OCI-LY3 (cell line): ENCODE data around the gene ATG3.

ENCODE experiments used
- H2AFZ ChIP-seq: fragments of 200-600, 300-600 bp; shearing (Covaris generic); 2 replicates; pipeline ENCODE4 v1.6.0; 2014; ENCODE audit warnings: antibody characterized with exemption, low read depth, low read length
- H3K27ac ChIP-seq: fragments of 200-600, 300-600 bp; sonication (generic); 2 replicates; pipeline ENCODE4 v1.5.1; 2014; ENCODE audit warnings: mild to moderate bottlenecking, low read length, moderate library complexity, mixed read lengths
- H3K27me3 ChIP-seq: fragments of 200-600, 300-600 bp; sonication (generic); 2 replicates; pipeline ENCODE4 v1.6.1; 2014; ENCODE audit warnings: low read depth, low read length, mixed read lengths
- H3K36me3 ChIP-seq: fragments of 200-600, 300-600 bp; sonication (generic); replicated peaks from 2 replicates; pipeline ENCODE3; 2014; ENCODE audit warnings: low read depth, low read length, mixed read lengths
- H3K4me1 ChIP-seq: fragments of 300-600, 200-600 bp; sonication (generic); 2 replicates; pipeline ENCODE4 v1.6.1; 2014; ENCODE audit warnings: low read length, mixed read lengths
- H3K4me2 ChIP-seq: fragments of 200-600, 300-600 bp; sonication (generic); 2 replicates; pipeline ENCODE4 v1.6.1; 2014; ENCODE audit warnings: low read length, mixed read lengths
- H3K4me3 ChIP-seq: fragments of 300-600, 200-600 bp; sonication (generic); 2 replicates; pipeline ENCODE4 v1.5.1; 2014; ENCODE audit warnings: antibody characterized with exemption, mild to moderate bottlenecking, low read length, moderate library complexity
- H3K79me2 ChIP-seq: fragments of 300-600, 200-600 bp; shearing (Covaris generic); 2 replicates; pipeline ENCODE4 v1.6.1; 2014; ENCODE audit warnings: mild to moderate bottlenecking, low read length, mixed read lengths
- H3K9ac ChIP-seq: fragments of 300-600, 200-600 bp; shearing (Covaris generic); 2 replicates; pipeline ENCODE4 v1.6.0; 2014; ENCODE audit warnings: mild to moderate bottlenecking, low read length, moderate library complexity
- H3K9me3 ChIP-seq: fragments of 200-600, 300-600 bp; shearing (Covaris generic); 2 replicates; pipeline ENCODE4 v1.6.1; 2014; ENCODE audit warnings: low read length, mixed read lengths; ENCODE audit not compliant: insufficient read depth
- H4K20me1 ChIP-seq: fragments of 200-600, 300-600 bp; sonication (generic); 2 replicates; pipeline ENCODE4 v1.6.1; 2016; ENCODE audit warnings: low read length, mixed read lengths; ENCODE audit not compliant: insufficient read depth
- CTCF ChIP-seq: fragments of 200-600, 300-600 bp; sonication (generic); IDR thresholded peaks from 2 replicates; pipeline ENCODE4 v1.5.1; 2014; ENCODE audit warnings: antibody characterized with exemption, low read length, low read depth
- EZH2phosphoT487 ChIP-seq: fragments of 200-600 bp; shearing (Covaris generic); IDR thresholded peaks from 2 replicates; pipeline ENCODE4 v1.6.1; 2018; ENCODE audit warnings: antibody characterized with exemption, mixed run types, low read depth

The ATG3 gene

GRCh38 chr3:112508860-112509259 is 52.9 kb downstream of the ATG3 start:
- Histone ChIP-seq H4K20me1 (no peaks in the 10 kb centered on the region), H3K27me3 (no peaks in the 10 kb centered on the region), H3K4me3 (no peak overlapping the region), H3K9ac (no peak overlapping the region), H2AFZ (no peak overlapping the region), H3K27ac (no peak overlapping the region), H3K4me1 (peaks cover 25% of the 10 kb centered on the region), H3K4me2 (no peak overlapping the region), H3K9me3 (peaks cover 9% of the 10 kb centered on the region), H3K79me2 (no peaks in the 10 kb centered on the region), H3K36me3 (peaks cover 5% of the 10 kb centered on the region)
- TF ChIP-seq CTCF (no peak), EZH2phosphoT487 (no peak)

- Histone ChIP-seq H2AFZ (no peak overlapping the region), H3K4me1 (peaks cover 30% of the 10 kb centered on the region), H4K20me1 (no peaks in the 10 kb centered on the region), H3K4me3 (no peak overlapping the region), H3K27me3 (no peaks in the 10 kb centered on the region), H3K9ac (no peak overlapping the region), H3K79me2 (no peaks in the 10 kb centered on the region), H3K4me2 (no peak overlapping the region), H3K9me3 (peaks cover 9% of the 10 kb centered on the region), H3K36me3 (peaks cover 5% of the 10 kb centered on the region), H3K27ac (no peak overlapping the region)
- TF ChIP-seq EZH2phosphoT487: no peak
- TF ChIP-seq CTCF: no peak
These were observed 53.5 kb downstream of the ATG3 start for GRCh38 chr3:112508261-112508660.

GRCh38 chr3:112505907-112506306 is 55.9 kb downstream of the ATG3 start:
- Histone ChIP-seq H3K4me2 (no peak overlapping the region), H3K36me3 (peaks cover 5% of the 10 kb centered on the region), H3K79me2 (no peaks in the 10 kb centered on the region), H3K4me3 (no peak overlapping the region), H4K20me1 (no peaks in the 10 kb centered on the region), H3K27ac (no peak overlapping the region), H3K4me1 (peaks cover 30% of the 10 kb centered on the region), H3K9ac (no peak overlapping the region), H3K27me3 (no peaks in the 10 kb centered on the region), H2AFZ (no peak overlapping the region), H3K9me3 (peaks cover 9% of the 10 kb centered on the region)
- no peak for TF ChIP-seq EZH2phosphoT487
- TF ChIP-seq CTCF: no peak

GRCh38 chr3:112504123-112504522 is 57.6 kb downstream of the ATG3 start:
- Histone ChIP-seq H3K4me2 (no peak overlapping the region), H3K79me2 (no peaks in the 10 kb centered on the region), H2AFZ (no peak overlapping the region), H3K9me3 (no peaks in the 10 kb centered on the region), H3K9ac (no peak overlapping the region), H3K4me3 (no peak overlapping the region), H3K27me3 (no peaks in the 10 kb centered on the region), H4K20me1 (no peaks in the 10 kb centered on the region), H3K36me3 (no peaks in the 10 kb centered on the region), H3K27ac (no peak overlapping the region), H3K4me1 (peaks cover 41% of the 10 kb centered on the region)
- TF ChIP-seq EZH2phosphoT487: no peak
- TF ChIP-seq CTCF: no peak
